NCI-H146 treated with DMSO at 0.1 percent for 48 hours (cell line): ENCODE results near the gene STMN3.
"Not testable (repeated sequence)": the region's sequence is repeated elsewhere in the genome, so short reads cannot be mapped to it uniquely, and the experiment has no call there.

ENCODE experiments used
- DNase-seq: peaks from one replicate; lab custom pipeline; 2025; ENCODE audit not compliant: unreplicated experiment; lab: John Stamatoyannopoulos, UW

STMN3 gene

DNA sequence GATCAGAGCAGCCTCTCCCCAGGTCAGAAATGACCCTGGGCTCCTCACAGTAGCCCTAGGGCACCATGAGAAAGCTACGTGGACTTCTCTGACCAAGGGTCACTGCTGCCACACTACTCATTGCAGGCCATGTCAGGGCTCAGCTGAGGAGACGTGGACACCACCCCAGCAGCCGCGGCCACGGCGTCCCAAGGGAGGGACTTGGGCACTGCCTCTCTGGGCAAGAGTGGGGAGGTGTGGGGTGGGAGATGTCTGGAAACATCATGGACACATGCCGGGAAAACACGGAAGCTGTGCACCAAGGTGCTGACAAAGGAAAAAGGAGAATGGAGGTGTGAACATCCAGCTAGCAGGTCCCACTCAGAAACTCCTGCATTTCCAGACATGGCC is 35.4 kb downstream of the STMN3 start:
- DNase-seq = no peak

DNA sequence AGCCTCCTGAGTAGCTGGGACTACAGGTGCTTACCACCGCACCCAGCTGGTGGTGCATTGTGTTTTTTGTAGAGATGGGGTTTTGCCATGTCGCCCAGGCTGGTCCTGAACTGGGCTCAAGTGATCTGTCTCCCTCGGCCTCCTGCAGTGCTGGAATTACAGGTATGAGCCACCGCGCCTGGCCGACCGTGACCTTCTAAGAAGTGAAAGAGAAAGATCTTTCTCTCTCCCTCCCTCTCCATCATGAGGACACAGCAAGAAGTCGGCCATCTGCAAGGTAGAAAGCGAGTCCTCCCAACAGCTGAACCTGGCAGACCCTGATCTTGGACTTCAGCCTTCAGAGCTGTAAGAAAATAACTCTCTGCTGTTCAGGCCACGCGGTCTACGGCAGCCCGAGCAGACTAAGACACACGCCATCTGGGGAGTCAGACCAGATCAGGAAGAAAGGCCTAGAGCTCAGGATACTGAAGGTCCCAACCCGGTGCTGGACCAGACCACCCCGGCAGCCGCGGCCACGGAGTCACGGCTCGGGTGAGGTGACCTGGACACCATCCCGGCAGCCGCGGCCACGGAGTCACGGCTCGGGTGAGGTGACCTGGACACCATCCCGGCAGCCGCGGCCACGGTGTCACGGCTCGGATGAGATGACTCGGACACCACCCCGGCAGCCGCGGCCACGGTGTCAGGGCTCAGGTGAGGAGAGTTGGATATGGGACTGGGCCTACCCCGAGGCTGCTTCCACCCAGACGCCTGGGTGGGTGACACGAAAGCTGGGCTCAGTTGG is 35.9 kb downstream of the STMN3 start:
- no peak for DNase-seq

DNA sequence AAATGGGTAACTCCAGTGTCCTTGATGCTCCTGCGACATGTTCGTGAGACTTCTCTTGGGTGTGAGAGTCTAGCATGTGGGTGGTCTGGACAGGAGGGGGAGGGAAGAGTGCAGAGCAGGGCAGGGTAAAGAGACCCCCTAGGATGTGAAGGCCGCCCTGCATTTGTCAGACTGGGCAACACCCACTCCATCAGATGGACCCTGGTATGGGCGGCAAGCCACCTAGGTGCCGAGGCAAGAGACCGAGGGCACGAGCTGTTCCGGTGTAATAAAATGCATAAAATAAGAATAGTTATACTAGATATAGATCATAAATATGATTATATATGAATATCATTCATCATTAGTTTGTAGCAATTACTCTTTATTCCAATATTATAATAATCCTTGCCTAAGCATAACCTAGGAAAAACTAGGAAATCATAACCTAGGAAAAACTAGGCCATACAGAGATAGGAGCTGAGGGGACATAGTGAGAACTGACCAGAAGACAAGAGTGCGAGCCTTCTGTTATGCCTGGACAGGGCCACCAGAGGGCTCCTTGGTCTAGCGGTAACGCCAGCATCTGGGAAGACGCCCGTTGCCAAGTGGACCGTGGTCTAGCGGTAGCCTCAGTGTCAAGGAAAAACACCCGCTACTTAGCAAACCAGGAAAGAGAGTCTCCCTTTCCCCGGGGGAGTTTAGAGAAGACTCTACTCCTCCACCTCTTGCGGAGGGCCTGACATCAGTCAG is 39.2 kb downstream of the STMN3 start:
- DNase-seq = not testable (repeated sequence)

DNA sequence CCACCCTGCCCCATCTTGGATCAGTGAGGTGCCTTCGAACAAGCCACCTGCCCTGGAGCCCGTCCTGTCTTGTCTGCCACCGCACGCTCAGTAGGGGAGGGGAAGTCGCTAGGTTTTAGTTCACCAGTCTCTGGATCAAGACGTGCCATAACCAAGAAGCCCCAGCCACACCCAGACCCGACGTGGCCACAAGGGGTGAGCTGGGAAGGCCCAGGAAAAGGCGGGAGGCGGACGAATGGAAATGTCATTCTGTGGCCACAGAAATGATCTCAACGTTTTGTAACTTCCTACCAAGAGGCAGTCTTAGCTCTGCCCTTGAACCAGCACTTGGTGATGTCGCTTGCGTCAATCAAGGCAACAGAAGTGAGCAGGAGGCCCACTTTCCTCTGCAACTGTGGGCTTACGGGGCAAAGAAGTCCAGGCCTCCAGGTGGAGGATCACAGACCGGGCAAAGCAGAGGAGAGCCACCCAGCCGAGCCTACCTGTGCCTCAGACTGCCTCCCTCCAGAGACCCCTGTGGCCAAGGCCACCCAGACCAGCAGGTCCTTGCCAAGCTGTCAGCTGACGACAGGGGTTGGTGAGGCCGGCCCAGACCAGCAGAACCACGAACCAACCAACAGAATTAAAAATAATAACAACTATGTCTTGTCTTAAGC is 40.8 kb downstream of the STMN3 start:
- no peak for DNase-seq

DNA sequence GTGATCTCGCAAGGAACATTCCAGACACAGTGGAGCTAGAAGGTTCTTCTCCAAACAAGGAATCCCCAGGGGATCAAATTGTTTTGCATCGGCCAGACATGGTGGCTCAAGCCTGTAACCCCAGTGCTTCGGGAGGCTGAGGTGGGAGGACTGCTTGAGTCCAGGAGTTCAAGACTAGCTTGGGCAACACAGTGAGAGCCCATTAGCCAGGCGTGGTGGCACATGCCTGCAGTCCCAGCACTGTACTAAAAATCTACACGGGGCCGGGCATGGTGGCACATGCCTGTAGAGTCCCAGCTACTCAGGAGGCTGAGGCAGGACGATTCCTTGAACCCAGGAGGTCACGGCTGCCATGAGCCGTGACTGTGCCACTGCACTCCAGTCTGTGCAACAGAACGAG is 41.6 kb downstream of the STMN3 start:
- DNase-seq = no peak

DNA sequence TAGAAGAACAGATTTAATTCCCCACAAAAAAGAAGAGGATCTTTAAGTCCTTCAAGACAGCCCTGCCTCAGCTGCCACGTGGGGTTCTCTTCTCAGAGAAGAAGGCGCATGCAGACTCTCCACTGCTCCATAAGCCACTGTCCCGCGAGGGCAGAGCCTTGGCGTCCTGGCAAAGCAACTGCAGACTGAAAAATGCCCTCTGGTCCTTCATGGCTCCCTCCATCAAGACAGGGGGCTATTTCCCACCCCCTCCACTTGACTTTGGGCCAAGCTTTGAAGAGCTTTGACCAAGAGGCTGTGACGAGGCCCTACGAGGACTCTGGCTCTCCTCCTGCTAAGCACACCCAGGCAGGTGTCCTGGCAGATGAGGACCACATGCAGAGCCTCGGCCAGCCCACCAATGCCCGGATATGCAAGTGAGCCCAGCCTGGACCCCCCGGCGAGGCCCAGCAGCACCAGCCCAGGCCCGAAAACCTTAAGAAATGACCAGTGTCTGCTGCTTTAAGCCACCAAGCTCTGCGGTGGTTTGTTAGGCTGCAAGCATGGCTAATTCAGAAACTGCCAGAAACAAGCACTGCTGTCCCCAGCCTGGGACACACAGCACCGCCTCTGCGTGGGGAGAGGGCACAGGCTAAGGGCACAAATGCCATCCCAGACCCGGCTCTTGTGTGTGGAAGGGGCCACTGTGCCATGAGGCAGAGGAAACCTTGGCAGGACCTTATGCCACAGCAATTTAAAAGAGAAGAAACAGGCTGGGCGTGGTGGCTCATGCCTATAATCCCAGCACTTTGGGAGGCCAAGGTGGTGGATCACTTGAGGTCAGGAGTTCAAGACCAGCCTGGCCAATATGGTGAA is 42.4 kb downstream of the STMN3 start:
- DNase-seq = no peak

DNA sequence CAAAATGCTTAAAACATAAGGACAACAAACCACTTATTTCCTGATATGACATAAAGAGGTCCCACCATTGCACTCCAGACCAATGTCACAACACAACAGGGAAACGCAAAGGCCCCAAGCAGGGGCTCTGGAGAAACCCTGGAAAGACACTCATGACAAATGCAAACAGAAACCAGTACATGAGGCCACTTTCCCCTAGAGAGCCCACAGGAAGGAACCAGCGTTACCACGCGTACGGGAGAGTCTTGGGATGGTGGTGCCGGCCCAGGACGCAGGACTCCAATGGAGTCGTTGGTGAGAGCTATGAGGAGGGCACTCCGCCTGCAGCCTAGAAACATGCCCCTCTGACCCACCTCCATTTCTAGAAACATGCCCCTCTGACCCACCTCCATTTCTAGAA is 46.5 kb downstream of the STMN3 start:
- no peak for DNase-seq

DNA sequence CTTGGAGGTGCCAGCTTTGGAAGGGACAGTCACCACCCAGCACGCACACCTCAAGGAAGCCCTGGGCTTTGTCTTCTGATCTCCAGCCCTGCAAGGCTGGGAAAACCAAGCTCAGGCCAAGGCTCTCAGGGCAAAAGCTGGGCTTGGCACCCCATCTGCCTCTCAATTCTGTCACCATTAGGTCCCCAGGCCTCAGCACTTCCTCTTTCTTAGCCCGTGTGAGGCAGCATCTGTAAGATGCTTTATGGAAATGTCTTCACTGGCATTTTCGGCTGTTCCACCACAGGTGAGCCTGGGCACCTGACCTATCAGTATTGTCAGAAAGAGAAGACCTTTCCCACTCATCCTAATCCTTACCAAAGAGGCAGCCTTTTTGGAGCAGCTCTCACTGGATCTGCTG is 50.9 kb downstream of the STMN3 start:
- no peak for DNase-seq

DNA sequence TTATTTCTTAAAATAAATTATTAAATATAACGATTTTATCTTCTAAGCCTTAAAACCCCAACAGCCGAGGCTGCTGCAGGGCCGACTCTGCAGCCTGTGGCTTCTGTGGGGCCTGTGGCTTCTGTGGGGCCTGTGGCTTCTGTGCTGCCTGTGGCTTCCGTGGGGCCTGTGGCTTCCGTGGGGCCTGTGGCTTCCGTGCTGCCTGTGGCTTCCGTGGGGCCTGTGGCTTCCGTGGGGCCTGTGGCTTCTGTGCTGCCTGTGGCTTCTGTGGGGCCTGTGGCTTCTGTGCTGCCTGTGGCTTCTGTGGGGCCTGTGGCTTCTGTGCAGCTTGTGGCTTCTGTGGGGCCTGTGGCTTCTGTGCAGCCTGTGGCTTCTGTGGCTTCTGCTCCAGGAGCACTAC is 51.5 kb downstream of the STMN3 start:
- DNase-seq = not testable (repeated sequence)

DNA sequence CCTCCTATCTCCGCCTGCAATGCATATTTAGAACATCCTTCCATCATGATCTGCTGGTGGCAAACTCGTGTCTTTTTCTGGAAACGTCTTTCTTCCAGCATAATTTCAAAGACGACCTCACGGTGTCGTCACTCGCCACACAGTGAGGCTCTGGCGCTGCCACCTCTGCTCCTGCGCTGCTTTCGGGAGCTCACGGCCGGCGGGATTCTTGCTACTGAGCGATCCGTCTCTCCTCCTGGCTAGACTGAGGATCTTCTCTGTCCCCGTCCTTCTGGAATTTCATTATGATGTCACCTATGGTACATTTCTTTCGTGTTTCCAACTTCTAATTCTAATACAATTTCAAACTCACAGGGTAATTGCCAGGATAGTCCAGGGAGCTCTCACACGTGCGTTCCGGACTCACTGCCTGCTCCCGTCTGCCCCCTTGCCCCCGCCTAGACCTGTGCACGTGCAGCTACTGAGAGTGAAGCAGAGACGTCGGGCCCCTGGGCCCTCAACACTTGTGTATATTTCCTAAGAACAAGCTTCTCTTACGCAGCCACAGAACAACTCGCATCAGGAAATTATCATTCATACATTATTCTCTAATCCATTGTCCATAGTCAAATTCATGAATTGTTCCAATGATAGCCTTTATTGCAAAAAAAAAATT is 53.7 kb downstream of the STMN3 start:
- DNase-seq = no peak

DNA sequence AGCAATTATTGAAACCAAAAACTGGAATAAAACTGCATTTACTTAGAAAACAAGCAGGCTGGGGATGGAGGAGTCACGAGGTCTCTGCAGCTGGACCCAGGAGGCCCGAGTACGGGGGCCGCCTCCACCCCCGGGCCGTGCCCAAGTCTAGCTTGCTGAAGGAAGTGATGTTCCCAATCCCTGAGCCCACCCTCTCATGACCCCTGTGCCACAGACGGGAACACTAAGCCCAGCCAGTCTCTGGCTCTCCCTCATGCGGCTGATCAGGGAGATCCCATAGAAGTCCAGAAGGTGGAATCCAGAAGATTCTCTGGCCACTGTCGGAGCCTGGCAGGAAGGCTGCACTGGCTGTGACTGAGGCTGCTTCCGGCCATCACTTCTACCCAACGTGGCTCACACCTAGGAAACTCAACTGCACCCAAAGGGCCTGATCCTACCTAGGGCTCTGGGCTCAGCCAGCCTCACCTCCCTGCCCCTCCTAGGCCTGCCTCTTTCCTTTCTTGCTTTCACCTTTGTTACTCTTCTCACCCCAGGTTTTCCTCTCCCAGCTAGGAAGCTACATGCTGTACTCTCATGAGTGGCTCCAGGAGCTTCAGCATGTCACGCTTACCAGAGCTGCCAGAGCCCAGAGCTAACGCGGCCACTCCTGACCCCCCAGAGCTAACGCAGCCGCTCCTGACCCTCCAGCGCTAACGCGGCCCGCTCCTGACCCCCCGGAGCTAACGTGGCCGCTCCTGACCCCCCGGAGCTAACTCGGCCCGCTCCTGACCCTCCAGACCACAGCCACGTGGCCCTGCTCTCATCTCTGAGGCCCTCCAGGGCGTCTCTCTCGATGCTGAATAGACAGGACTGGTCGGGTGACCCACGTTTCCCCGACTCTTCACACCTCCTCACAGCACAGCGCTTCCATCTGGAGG is 54.5 kb downstream of the STMN3 start:
- DNase-seq = no peak

DNA sequence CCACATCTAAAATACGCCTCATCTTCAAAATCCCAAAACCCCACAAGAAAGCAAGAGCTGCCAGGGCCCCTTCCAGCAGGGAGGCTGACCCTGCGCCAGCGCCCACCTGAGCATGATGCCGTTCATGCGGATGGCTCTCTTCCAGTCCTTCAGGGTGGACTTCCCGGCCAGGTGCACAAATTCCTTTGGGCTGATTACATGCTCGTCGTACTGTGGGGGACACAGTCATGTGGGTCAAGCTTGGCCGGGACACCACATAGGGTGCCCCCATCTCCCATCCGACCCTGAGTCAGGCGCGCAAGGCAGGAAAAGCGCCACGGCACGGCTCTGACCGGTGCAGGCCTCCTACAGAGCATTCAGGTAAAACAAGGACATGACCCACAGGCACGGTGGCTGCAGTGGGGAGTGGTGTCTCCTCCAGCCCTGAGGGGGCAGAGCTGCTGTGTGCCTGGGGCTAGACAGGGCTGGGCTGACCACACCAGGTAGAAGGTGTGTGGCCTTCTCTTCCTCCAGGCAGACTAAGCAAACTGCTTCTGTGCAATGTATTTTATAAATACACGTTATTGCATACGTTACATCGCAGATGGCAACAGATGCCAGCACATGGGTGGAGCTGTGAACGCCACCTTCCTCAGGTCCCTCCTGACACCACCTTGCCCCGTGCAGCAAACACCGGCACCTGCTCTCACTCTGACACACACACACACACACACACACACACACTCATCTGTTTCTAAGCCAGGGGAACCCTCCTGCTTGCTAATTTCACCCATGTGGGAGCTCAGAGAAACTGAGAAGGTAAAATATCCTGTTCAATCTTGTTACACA is 55.4 kb downstream of the STMN3 start:
- no peak for DNase-seq

DNA sequence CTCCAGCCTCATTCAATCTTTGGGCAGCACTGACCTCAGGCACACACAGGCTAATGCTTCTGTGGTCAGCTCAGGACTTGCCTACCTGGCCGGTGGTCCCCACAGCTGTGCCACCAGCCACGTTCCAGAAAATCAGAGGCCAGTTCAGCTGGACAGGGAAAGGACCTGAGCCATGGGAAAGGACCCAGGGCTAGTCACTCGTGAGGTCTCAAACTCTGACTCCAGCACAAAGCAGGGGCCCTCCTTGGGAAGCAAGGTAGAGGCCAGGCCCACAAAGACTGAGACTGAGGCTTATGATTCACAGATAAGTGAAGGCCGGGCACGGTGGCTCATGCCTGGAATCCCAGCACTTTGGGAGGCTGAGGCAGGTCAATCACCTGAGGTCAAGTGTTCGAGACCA is 56.8 kb downstream of the STMN3 start:
- DNase-seq = no peak

DNA sequence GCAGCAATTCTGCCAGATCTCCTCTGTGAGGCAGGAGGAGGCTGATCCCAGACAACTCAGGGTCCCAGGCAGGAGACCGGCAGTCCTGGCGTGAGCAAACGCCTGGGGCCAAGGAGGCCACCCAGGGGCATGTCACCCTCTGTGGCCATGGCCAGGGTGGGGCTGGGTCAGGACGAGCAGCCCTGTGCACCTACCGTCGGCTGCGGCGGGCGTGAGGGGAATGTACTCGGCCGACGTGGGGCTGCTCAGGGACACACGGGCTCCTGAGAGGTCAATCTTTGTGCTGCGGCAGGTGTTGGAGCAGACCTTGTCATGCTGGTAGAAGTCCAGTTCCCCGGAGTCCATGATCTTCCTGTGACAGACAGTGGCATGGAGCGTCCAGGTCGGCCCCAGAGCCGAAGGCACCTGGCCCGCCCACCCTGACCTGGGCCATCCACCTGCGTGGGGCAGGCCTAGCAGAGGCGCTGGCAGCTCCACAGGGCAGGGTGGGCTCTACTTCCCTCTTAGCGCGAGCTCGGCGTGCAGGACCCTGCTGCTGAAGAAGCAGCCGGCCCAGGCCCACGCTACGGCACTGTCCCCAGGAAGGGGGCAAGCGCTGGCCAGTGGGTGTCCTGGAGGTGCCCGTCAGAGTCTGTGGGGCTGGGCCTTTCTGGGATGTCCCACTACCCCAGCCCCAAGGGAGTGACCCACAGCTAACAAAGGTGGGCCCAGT is 57.7 kb downstream of the STMN3 start:
- no peak for DNase-seq

DNA sequence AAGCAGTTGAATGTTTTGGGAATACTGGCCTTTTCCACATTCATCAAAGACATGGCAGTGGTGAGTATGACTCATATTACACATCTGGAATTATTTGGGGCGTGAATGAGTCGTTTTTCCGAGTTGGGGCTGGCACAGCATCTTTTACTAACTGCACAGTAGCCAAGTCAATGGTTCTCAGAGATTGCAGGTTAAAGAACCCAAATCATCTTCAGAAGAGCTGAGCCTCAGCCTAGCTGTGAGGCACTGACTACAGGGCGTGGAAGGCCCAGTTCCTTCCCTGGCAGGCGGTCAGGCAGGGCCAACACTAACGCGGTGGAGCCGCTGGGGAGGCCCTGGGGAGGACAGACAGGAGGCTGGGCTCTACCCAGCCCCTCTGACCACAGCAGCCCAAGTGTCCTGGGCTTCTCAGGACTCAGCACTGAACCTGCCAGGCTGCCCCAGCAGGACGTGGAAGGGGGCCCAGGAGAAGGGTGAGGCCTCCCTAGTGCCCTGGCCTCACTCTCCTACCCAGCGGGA is 59.1 kb downstream of the STMN3 start:
- DNase-seq = no peak

DNA sequence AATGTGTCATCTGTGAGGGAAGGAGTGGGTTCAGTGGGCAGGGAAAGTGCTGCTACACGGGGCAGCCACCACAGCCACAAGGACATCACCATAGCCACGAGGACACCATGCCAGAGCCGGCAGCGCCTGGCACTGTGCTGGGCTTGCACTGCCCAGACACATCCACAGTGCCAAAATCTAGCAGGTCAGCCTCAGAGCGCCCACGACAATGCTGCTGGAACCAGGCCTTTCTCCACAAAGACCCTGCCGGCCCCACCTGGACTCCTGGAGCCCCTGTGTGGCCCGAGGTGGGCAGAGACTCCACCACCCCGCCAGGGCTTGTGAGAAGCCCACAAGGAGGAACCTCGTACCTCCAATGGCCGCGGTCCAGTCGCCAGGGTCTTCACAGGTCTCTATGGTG is 60.6 kb downstream of the STMN3 start:
- DNase-seq = no peak

DNA sequence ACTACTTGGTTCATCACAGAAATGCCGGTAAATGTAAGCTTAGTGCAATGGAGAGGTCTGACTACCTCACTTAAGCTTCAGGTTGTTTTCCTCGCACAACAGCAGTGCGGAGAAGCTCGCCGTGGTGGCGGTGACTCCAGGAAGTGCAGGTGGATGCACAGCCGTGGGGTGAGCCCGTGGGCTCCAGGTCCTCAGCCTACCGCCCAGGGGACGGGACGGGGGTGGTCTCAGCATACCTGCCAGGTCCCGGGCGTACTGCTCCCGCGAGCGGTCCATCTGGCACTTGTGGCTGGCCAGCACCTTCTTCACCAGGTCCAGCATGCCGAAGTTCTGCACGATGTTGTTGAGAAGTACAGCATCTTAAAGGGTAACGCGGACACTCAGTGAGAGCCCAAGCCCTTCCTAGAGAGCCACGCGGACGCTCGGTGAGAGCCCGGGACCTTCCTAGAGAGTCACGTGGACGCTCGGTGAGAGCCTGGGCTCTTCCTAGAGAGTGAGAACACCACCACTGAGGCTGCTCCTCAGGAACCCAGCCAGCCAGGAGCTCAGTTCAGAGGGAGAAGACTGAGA is 61.4 kb downstream of the STMN3 start:
- no peak for DNase-seq

DNA sequence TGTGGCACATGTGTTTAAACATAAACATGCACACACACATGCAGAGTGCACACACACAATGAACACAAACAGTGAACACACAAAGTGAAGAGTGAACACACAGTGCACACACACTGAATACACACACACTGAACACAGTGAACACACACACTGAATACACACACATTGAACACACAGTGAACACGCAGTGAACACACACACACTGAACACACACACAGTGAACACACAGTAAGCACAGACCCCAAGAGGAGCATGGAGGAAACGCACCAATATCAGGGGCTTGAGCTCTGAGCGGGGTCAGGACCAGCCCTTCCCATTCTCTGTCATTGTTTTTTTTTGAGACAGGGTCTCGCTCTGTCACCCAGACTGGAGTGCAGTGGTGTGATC is 62.1 kb downstream of the STMN3 start:
- DNase-seq = no peak
